GM12878 (cell line): Measurements from ENCODE around the gene NUP210L.

Source experiments
- ASH2L ChIP-seq: fragments of 300-600, 200-600 bp; sonication (generic); IDR thresholded peaks from 2 replicates; pipeline ENCODE4 v1.6.1; 2017; ENCODE audit warnings: low read depth, mild to moderate bottlenecking, borderline replicate concordance
- CEBPB ChIP-seq, 2 experiments: fragments of 150-350 bp in 1 of 2; IDR thresholded peaks; 2 replicates each; pipeline ENCODE4 v1.6.1; 2012 to 2014; ENCODE audit warnings: low read depth in 2 of 2, low read length in 2 of 2, borderline replicate concordance in 1 of 2, inconsistent platforms in 1 of 2
- RAD21 ChIP-seq: IDR thresholded peaks from 2 replicates; pipeline ENCODE4 v1.6.1; 2011; ENCODE audit warnings: mild to moderate bottlenecking, low read depth, low read length, moderate library complexity; ENCODE audit not compliant: insufficient read depth
- RUNX3 ChIP-seq: IDR thresholded peaks from 2 replicates; pipeline ENCODE4 v1.6.1; 2012; ENCODE audit warnings: low read length, inconsistent platforms
- SIN3A ChIP-seq: IDR thresholded peaks from 2 replicates; pipeline ENCODE4 v1.6.1; 2012; ENCODE audit warnings: low read depth, low read length, improper control_type of control experiment
- TF ChIP-seq, protein P1 (sequence below), 3 experiments: IDR thresholded peaks in 2 of 3; conservative IDR thresholded peaks in 1 of 3; 2 replicates each; pipeline ENCODE4 v1.5.1; 2011; ENCODE audit warnings: low read depth in 3 of 3, low read length in 3 of 3, mild to moderate bottlenecking in 3 of 3, control low read depth in 2 of 3, moderate library complexity in 2 of 3, inconsistent platforms in 1 of 3, mixed read lengths in 1 of 3; ENCODE audit not compliant: control insufficient read depth in 2 of 3, insufficient read depth in 1 of 3; ENCODE audit errors: extremely low read depth in 1 of 3
- TF ChIP-seq, protein P2 (sequence below): IDR thresholded peaks from 2 replicates; pipeline ENCODE4 v1.6.1; 2012; ENCODE audit warnings: mild to moderate bottlenecking, low read depth, low read length

DNA sequence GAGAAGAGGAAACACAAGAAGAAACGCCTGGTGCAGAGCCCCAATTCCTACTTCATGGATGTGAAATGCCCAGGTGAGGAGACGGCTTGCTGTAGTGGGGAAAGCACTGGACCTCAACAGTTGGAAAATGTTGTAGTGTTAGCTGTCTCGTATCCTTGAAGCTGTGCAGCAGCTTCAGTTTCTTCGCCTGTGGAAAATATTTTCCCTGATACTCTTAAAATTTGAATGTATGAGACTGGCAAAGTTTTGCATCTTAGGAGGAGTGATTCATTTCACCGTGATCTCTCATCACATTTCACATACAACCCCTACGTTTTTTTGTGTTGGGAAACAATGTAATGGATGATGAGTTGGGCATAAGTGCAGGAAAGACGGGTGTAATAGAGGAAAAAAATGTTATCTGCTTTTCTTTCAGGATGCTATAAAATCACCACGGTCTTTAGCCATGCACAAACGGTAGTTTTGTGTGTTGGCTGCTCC is 163.7 kb downstream of the NUP210L start:
- TF ChIP-seq, protein P1, sequence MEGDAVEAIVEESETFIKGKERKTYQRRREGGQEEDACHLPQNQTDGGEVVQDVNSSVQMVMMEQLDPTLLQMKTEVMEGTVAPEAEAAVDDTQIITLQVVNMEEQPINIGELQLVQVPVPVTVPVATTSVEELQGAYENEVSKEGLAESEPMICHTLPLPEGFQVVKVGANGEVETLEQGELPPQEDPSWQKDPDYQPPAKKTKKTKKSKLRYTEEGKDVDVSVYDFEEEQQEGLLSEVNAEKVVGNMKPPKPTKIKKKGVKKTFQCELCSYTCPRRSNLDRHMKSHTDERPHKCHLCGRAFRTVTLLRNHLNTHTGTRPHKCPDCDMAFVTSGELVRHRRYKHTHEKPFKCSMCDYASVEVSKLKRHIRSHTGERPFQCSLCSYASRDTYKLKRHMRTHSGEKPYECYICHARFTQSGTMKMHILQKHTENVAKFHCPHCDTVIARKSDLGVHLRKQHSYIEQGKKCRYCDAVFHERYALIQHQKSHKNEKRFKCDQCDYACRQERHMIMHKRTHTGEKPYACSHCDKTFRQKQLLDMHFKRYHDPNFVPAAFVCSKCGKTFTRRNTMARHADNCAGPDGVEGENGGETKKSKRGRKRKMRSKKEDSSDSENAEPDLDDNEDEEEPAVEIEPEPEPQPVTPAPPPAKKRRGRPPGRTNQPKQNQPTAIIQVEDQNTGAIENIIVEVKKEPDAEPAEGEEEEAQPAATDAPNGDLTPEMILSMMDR (IDR thresholded peaks at IDR 0.05 in 2 of 3, conservative IDR thresholded peaks at IDR 0.05 in 1 of 3; ENCODE audit: control insufficient read depth in 2 of 3, extremely low read depth in 1 of 3, insufficient read depth in 1 of 3, low read depth in 3 of 3, low read length in 3 of 3) = no peak
- no peak for TF ChIP-seq CEBPB (IDR thresholded peaks at IDR 0.05; ENCODE audit: borderline replicate concordance in 1 of 2, low read depth in 2 of 2, low read length in 2 of 2)
- no peak for TF ChIP-seq RAD21
- TF ChIP-seq, protein P2, sequence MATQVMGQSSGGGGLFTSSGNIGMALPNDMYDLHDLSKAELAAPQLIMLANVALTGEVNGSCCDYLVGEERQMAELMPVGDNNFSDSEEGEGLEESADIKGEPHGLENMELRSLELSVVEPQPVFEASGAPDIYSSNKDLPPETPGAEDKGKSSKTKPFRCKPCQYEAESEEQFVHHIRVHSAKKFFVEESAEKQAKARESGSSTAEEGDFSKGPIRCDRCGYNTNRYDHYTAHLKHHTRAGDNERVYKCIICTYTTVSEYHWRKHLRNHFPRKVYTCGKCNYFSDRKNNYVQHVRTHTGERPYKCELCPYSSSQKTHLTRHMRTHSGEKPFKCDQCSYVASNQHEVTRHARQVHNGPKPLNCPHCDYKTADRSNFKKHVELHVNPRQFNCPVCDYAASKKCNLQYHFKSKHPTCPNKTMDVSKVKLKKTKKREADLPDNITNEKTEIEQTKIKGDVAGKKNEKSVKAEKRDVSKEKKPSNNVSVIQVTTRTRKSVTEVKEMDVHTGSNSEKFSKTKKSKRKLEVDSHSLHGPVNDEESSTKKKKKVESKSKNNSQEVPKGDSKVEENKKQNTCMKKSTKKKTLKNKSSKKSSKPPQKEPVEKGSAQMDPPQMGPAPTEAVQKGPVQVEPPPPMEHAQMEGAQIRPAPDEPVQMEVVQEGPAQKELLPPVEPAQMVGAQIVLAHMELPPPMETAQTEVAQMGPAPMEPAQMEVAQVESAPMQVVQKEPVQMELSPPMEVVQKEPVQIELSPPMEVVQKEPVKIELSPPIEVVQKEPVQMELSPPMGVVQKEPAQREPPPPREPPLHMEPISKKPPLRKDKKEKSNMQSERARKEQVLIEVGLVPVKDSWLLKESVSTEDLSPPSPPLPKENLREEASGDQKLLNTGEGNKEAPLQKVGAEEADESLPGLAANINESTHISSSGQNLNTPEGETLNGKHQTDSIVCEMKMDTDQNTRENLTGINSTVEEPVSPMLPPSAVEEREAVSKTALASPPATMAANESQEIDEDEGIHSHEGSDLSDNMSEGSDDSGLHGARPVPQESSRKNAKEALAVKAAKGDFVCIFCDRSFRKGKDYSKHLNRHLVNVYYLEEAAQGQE = no peak
- no peak for TF ChIP-seq RUNX3
- TF ChIP-seq ASH2L = no peak
- no peak for TF ChIP-seq SIN3A
